ACC112 (cell line): Measurements from ENCODE around the gene SERPINB12.

Experiments used
- H2AFZ ChIP-seq: fragments of 200-600 bp; sonication (generic); one replicate; pipeline ENCODE4 v1.6.0; 2017; ENCODE audit warnings: antibody characterized with exemption, low read length; ENCODE audit not compliant: unreplicated experiment
- H3K27ac ChIP-seq: fragments of 200-600 bp; sonication (generic); 2 replicates; pipeline ENCODE4 v1.5.1; 2014; ENCODE audit warnings: low read depth, mild to moderate bottlenecking, antibody characterized with exemption, low read length, moderate library complexity
- H3K27me3 ChIP-seq: fragments of 200-600 bp; sonication (generic); 2 replicates; pipeline ENCODE4 v1.6.1; 2014; ENCODE audit warnings: mild to moderate bottlenecking, antibody characterized with exemption, low read length, moderate library complexity, mixed read lengths; ENCODE audit not compliant: insufficient read depth
- H3K36me3 ChIP-seq: fragments of 200-600 bp; sonication (generic); 2 replicates; pipeline ENCODE4 v1.6.1; 2016; ENCODE audit warnings: mild to moderate bottlenecking, antibody characterized with exemption, low read length, moderate library complexity, mixed read lengths; ENCODE audit not compliant: insufficient read depth
- H3K4me1 ChIP-seq: fragments of 200-600 bp; sonication (generic); one replicate; pipeline ENCODE4 v1.6.1; 2016; ENCODE audit warnings: low read length, mixed read lengths; ENCODE audit not compliant: insufficient read depth, unreplicated experiment, control insufficient read depth
- H3K4me3 ChIP-seq: fragments of 200-600 bp; sonication (generic); 2 replicates; pipeline ENCODE4 v1.5.1; 2014; ENCODE audit warnings: mild to moderate bottlenecking, low read depth, low read length
- H3K79me2 ChIP-seq: fragments of 200-600 bp; sonication (generic); one replicate; pipeline ENCODE4 v1.6.0; 2016; ENCODE audit warnings: low read length; ENCODE audit not compliant: control insufficient read depth, unreplicated experiment, insufficient read depth

Gene SERPINB12, protein sequence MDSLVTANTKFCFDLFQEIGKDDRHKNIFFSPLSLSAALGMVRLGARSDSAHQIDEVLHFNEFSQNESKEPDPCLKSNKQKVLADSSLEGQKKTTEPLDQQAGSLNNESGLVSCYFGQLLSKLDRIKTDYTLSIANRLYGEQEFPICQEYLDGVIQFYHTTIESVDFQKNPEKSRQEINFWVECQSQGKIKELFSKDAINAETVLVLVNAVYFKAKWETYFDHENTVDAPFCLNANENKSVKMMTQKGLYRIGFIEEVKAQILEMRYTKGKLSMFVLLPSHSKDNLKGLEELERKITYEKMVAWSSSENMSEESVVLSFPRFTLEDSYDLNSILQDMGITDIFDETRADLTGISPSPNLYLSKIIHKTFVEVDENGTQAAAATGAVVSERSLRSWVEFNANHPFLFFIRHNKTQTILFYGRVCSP

DNA sequence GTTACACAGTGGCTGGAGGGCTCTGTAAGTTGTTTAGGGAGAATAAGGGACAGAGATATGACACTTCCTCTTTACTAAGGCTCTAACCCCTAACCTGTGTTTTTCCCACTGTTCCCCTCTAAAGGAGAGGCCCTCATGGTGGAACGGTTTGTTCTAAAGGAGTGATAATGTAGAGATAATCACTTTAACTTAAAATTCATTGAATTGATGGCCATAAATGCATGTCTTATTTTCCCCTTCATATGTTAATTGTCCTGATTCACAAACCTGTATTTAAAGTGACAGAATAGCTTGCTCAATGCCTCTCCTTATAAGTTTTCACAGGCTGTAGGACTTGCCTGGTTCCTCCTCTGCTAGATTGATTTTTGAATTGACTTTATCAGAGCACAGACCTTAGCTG lies at the start of gene SERPINB12:
Gene SERPINB12, plus strand, starts transcription at position 301 of the 400 bp plus-strand sequence. CDS start 13,791 bp downstream, outside the sequence.
- no peak within 1 kb of the TSS for H2AFZ ChIP-seq

GRCh38 chr18:63492851-63493250 lies 49.3 kb upstream of the SERPINB12 start:
- no peaks in the 10 kb centered on the region for H3K36me3 ChIP-seq
- no peaks in the 10 kb centered on the region for H3K79me2 ChIP-seq
- H3K27me3 ChIP-seq, result peaks cover 10% of the 10 kb centered on the region; the same call in 1 of the 2 replicates
- H3K4me3 ChIP-seq, result no peak overlapping the region
- no peaks in the 10 kb centered on the region for H3K4me1 ChIP-seq
- no peak overlapping the region for H3K27ac ChIP-seq
- H2AFZ ChIP-seq, result no peak overlapping the region

More for the DNA sequence above, at the start of gene SERPINB12:
- Histone ChIP-seq H3K4me3 (no peak within 1 kb of the TSS), H3K79me2 (no peaks in the 10 kb centered on the region), H3K27ac (no peak within 1 kb of the TSS), H3K4me1 (peaks cover 10% of the 10 kb centered on the region), H3K36me3 (no peaks in the 10 kb centered on the region; the same call in 1 of the 2 replicates), H3K27me3 (no peaks in the 10 kb centered on the region)

DNA sequence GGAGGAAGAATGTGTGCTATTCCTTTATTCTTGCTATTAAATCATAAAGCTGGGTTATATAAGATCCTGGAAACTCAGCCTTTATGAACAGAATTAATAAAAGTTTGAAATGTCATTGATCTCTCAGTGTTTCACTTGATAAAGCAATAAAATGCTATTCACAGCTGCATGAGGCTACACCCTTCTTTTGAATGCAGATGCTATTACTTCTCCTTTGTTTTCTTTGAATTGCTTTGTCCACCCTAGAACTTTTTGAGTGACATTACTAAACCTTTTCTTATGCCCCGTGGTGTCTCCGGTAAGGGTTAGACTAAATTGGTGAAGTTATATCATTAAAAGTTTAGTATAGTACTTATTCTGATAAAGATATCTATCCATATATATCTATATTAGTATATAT lies 46.5 kb upstream of the SERPINB12 start:
- no peaks in the 10 kb centered on the region for H3K27me3 ChIP-seq
- no peaks in the 10 kb centered on the region for H3K4me1 ChIP-seq
- no peak overlapping the region for H3K4me3 ChIP-seq
- no peak overlapping the region for H2AFZ ChIP-seq
- H3K27ac ChIP-seq, result no peak overlapping the region
- H3K36me3 ChIP-seq, result no peaks in the 10 kb centered on the region
- H3K79me2 ChIP-seq, result no peaks in the 10 kb centered on the region

DNA sequence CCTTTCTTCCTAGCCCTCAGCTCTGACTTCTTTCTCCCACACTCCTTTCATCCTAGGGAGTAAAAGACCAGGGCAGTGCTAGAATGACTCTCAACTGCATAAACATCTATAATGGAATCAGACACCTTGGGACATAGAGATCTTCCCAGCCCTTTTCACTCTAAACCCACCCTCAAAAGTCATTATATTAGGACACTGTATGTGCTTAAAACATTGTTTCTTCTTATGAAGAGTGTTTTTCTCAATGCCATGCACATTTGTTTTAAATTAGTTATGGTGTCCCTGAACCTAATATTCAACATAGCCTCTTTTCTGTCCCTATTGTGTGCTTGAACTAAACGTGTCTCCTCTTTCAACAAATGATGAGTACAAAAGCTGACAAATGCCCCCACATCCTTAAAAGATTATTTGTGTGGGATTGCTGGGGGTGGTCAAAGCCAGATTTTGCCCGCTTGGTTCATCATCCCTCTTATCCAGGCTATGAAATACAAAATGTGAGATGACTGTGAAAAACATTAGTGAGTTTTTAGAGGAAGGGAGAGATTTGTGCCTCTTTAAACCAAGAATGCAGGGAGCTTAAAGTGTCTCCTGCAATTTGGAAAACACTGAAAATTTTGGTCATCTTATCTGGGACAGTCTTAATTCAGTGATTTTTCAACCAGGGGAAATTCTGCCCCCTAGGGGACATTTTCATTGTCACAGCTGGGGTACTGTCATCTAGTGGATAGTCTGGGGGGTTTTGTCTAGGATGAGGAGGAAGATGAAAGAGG lies 36.4 kb upstream of the SERPINB12 start:
- Histone ChIP-seq H3K4me1 (no peaks in the 10 kb centered on the region), H3K4me3 (no peak overlapping the region), H2AFZ (no peak overlapping the region), H3K79me2 (no peaks in the 10 kb centered on the region), H3K36me3 (no peaks in the 10 kb centered on the region), H3K27me3 (no peaks in the 10 kb centered on the region), H3K27ac (no peak overlapping the region)

DNA sequence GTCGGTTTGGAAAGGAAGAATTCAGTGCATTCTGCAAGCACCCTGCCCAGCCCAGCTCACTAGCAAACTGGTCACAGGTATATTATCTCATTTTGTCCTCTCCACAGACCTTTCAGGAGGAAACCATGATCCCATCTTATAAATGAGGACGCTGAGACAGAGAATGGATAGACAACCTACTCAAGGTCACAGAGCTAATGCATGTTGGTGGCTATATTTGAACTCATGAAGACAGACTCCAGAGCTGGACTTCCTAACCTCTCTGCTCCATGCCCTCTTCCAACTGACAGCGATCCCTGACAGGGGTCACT lies 35.9 kb upstream of the SERPINB12 start:
- H3K4me1 ChIP-seq, result no peaks in the 10 kb centered on the region
- H3K36me3 ChIP-seq, result no peaks in the 10 kb centered on the region
- no peak overlapping the region for H3K4me3 ChIP-seq
- H2AFZ ChIP-seq, result no peak overlapping the region
- no peak overlapping the region for H3K27ac ChIP-seq
- H3K27me3 ChIP-seq, result 0 out of 2 replicates have a peak, but pooled peaks cover 3% of the 10 kb centered on the region
- H3K79me2 ChIP-seq, result no peaks in the 10 kb centered on the region

GRCh38 chr18:63508596-63508995 lies 33.6 kb upstream of the SERPINB12 start:
- Histone ChIP-seq H3K4me1 (no peaks in the 10 kb centered on the region), H3K27ac (no peak overlapping the region), H3K27me3 (0 out of 2 replicates have a peak, but pooled peaks cover 3% of the 10 kb centered on the region), H3K4me3 (no peak overlapping the region), H2AFZ (no peak overlapping the region), H3K36me3 (no peaks in the 10 kb centered on the region), H3K79me2 (no peaks in the 10 kb centered on the region)

DNA sequence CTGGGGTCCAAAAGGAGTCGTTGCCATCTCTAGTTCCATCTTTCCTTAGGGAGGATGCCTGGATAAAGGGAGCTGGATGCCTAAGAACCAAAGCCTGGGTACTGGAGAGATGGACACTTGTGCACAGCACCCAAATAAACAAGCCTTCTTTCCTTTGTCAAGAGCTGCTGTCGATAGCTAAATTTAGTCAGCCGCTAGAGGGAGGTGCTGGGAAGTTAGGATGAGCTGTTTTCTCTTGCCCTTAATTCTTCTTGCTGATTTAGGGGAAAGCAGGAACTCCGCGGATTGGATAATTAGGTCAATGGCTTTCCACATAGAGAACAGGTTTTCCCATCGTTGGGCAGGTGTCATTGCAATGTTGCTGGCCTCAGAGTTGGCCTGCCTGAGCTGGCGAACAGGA lies 30.9 kb upstream of the SERPINB12 start:
- peaks cover 8% of the 10 kb centered on the region; the same call in 1 of the 2 replicates for H3K27me3 ChIP-seq
- no peak overlapping the region for H3K27ac ChIP-seq
- no peak overlapping the region for H3K4me3 ChIP-seq
- H3K36me3 ChIP-seq, result no peaks in the 10 kb centered on the region
- no peaks in the 10 kb centered on the region for H3K4me1 ChIP-seq
- H2AFZ ChIP-seq, result no peak overlapping the region
- H3K79me2 ChIP-seq, result no peaks in the 10 kb centered on the region

GRCh38 chr18:63514326-63514725 lies 27.8 kb upstream of the SERPINB12 start:
- Histone ChIP-seq H3K79me2 (no peaks in the 10 kb centered on the region), H3K4me1 (no peaks in the 10 kb centered on the region), H3K27me3 (peaks cover 8% of the 10 kb centered on the region; the same call in 1 of the 2 replicates), H3K4me3 (no peak overlapping the region), H3K36me3 (no peaks in the 10 kb centered on the region), H2AFZ (no peak overlapping the region), H3K27ac (no peak overlapping the region)

- Histone ChIP-seq H3K27me3 (peaks cover 8% of the 10 kb centered on the region; the same call in 1 of the 2 replicates), H3K4me3 (no peak overlapping the region), H3K36me3 (no peaks in the 10 kb centered on the region), H3K4me1 (no peaks in the 10 kb centered on the region), H3K79me2 (no peaks in the 10 kb centered on the region), H3K27ac (no peak overlapping the region), H2AFZ (no peak overlapping the region)
Observed at GRCh38 chr18:63514888-63515678, 27.1 kb upstream of the SERPINB12 start.

GRCh38 chr18:63515801-63516200 lies 26.4 kb upstream of the SERPINB12 start:
- H2AFZ ChIP-seq, result no peak overlapping the region
- no peaks in the 10 kb centered on the region for H3K79me2 ChIP-seq

More at GRCh38 chr18:63515801-63516200, 26.4 kb upstream of the SERPINB12 start:
- Histone ChIP-seq H3K4me1 (no peaks in the 10 kb centered on the region), H3K36me3 (no peaks in the 10 kb centered on the region), H3K27me3 (peaks cover 8% of the 10 kb centered on the region; the same call in 1 of the 2 replicates), H3K4me3 (no peak overlapping the region), H3K27ac (no peak overlapping the region)
